Prostate gland (tissue), 2 donors: ENCODE data around the gene NR3C1.

Source experiments
- POLR2A ChIP-seq: fragments of 450-650 bp; IDR thresholded peaks from one replicate; pipeline ENCODE4 v1.6.1; 2016; ENCODE audit warnings: antibody characterized with exemption, mild to moderate bottlenecking
- POLR2AphosphoS5 ChIP-seq: sonication (generic); formaldehyde crosslinking; IDR thresholded peaks from one replicate; pipeline ENCODE4 v1.6.1; 2017; ENCODE audit warnings: antibody characterized with exemption
- TF ChIP-seq, protein P1 (sequence below), 4 experiments: fragments of 200-600 bp in 2 of 4; fragments of 450-650 bp in 2 of 4; sonication (generic) in 2 of 4; IDR thresholded peaks; 1 replicate in 3 of 4; 2 replicates in 1 of 4; pipeline ENCODE4 v1.5.1; 2016 to 2019; ENCODE audit warnings: antibody characterized with exemption in 4 of 4, mild to moderate bottlenecking in 2 of 4, moderate library complexity in 2 of 4

DNA sequence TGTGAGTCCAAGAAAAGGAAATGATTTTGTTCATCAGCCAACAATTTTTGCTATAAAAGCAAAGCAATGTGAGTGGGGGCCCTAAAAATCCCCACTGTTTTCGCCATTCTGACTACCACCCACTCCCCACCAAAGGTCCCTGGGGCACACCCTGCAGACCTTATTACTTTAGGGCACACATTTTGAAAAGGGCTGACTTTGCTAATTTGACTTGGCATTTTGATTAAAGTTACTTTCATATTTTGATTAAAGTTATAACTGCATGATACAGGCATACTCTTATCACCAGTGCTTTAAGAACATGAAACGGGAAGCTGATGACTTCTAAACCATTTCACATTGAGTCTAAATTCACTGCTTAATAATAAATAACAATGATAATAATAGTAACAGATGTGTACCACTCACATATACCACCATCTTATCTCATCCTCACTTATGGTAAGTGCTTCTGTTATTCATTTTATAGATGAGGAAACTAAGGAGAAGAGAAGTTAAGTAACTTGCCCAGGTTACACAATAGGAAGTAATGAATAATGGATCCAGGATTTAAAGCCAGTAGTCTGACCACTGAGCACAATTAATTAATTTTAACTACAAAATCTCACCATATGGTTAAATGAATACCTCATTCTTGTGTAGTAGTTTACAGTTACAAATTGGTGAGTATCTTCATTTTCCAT lies 25.4 kb upstream of the NR3C1 start:
- TF ChIP-seq, protein P1, sequence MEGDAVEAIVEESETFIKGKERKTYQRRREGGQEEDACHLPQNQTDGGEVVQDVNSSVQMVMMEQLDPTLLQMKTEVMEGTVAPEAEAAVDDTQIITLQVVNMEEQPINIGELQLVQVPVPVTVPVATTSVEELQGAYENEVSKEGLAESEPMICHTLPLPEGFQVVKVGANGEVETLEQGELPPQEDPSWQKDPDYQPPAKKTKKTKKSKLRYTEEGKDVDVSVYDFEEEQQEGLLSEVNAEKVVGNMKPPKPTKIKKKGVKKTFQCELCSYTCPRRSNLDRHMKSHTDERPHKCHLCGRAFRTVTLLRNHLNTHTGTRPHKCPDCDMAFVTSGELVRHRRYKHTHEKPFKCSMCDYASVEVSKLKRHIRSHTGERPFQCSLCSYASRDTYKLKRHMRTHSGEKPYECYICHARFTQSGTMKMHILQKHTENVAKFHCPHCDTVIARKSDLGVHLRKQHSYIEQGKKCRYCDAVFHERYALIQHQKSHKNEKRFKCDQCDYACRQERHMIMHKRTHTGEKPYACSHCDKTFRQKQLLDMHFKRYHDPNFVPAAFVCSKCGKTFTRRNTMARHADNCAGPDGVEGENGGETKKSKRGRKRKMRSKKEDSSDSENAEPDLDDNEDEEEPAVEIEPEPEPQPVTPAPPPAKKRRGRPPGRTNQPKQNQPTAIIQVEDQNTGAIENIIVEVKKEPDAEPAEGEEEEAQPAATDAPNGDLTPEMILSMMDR (IDR thresholded peaks at IDR 0.05) = no peak
- TF ChIP-seq POLR2A = no peak
- TF ChIP-seq POLR2AphosphoS5 = no peak
